A549 (cell line): Measurements from ENCODE around the gene TBX21. TPM values are rescaled to one million over a fixed set of nuclear protein-coding genes. Genes with fewer than 3 reads are reported as not detected.

Experiments used
- ATAC-seq, 2 experiments: fragments of 200-7000 bp in 1 of 2; fragments of >200 bp in 1 of 2; cut with Nextera tagmentation in 1 of 2; cut with Tn5 transposase in 1 of 2; 3 replicates each; pipeline versions ENCODE4 v1.8.0 to v1.9.1; 2018 to 2020; ENCODE audit warnings: mild to moderate bottlenecking in 1 of 2, moderate library complexity in 1 of 2
- CTCF ChIA-PET: fragments of 300-600 bp; sonication (Branson Sonifier 250); formaldehyde crosslinking; extraction: SDS; loops from one replicate; lab custom pipeline; 2021; ENCODE audit warnings: antibody characterized with exemption, inconsistent platforms; lab: Yijun Ruan, JAX
- POLR2A ChIA-PET: fragments of 350-600 bp; formaldehyde crosslinking; extraction: SDS; loops from one replicate; lab custom pipeline; 2021; ENCODE audit warnings: antibody characterized with exemption, inconsistent platforms; lab: Yijun Ruan, JAX
- DNase-seq, 2 experiments: peaks; one replicate each; pipeline versions ENCODE4 v3.0.0 to v3.0.0-alpha.2; 2011 to 2016; ENCODE audit warnings: low read depth in 1 of 2, low spot score in 1 of 2
- FAIRE-seq: peaks from 2 replicates; lab custom pipeline; 2011; peaks lifted over from hg19 to GRCh38; lab: Jason Lieb, UNC
- H3K27ac ChIP-seq, 2 experiments: fragments of >200 bp; sonication (Bioruptor Twin); formaldehyde crosslinking; 3 replicates each; pipeline ENCODE4 v1.5.1; 2016 to 2017
- H3K4me1 ChIP-seq: fragments of >200 bp; sonication (Bioruptor Twin); formaldehyde crosslinking; 3 replicates; pipeline ENCODE4 v1.6.1; 2016
- H3K4me2 ChIP-seq: fragments of >200 bp; sonication (Bioruptor Twin); formaldehyde crosslinking; 3 replicates; pipeline ENCODE4 v1.6.1; 2016
- H3K4me3 ChIP-seq: fragments of >200 bp; sonication (Bioruptor Twin); formaldehyde crosslinking; 3 replicates; pipeline ENCODE4 v1.5.1; 2016
- H3K9me3 ChIP-seq: fragments of >200 bp; sonication (Bioruptor Twin); formaldehyde crosslinking; 3 replicates; pipeline ENCODE4 v1.6.1; 2016
- CBX8 ChIP-seq: fragments of 200-600 bp; sonication (generic); IDR thresholded peaks from 2 replicates; pipeline ENCODE4 v1.6.1; 2016
- CEBPB ChIP-seq, 2 experiments: fragments of >200 bp in 1 of 2; sonication (Bioruptor Twin) in 1 of 2; formaldehyde crosslinking in 1 of 2; IDR thresholded peaks; 2 replicates each; pipeline ENCODE4 v1.6.1; 2012 to 2016
- CHD2 ChIP-seq: fragments of 150-350 bp; IDR thresholded peaks from 2 replicates; pipeline ENCODE4 v1.6.1; 2014; ENCODE audit warnings: low read length; ENCODE audit not compliant: partially characterized antibody
- EP300 ChIP-seq, 2 experiments: fragments of >200 bp; sonication (Bioruptor Twin); formaldehyde crosslinking; IDR thresholded peaks; 2 replicates in 1 of 2; 3 replicates in 1 of 2; pipeline ENCODE4 v1.6.1; 2016 to 2017
- FOSL2 ChIP-seq, 2 experiments: fragments of 450-650 bp in 1 of 2; fragments of >200 bp in 1 of 2; sonication (Bioruptor Twin) in 1 of 2; formaldehyde crosslinking; IDR thresholded peaks; 2 replicates each; pipeline versions ENCODE4 v1.5.0 to v1.6.1; 2016 to 2020; ENCODE audit warnings: mild to moderate bottlenecking in 1 of 2, moderate library complexity in 1 of 2
- FOXS1 ChIP-seq: fragments of 250-450 bp; sonication (Bioruptor Pico); IDR thresholded peaks from 2 replicates; pipeline ENCODE4 v1.5.0; 2020; ENCODE audit warnings: mild to moderate bottlenecking, moderate library complexity
- GATA3 ChIP-seq: IDR thresholded peaks from 2 replicates; pipeline ENCODE4 v1.6.1; 2012; ENCODE audit warnings: borderline replicate concordance
- HEYL ChIP-seq: fragments of 250-450 bp; sonication (Bioruptor Pico); IDR thresholded peaks from 2 replicates; pipeline ENCODE4 v1.8.0; 2021; ENCODE audit warnings: mild to moderate bottlenecking, moderate library complexity
- HOXA7 ChIP-seq: fragments of 250-450 bp; sonication (Bioruptor Pico); IDR thresholded peaks from 2 replicates; pipeline ENCODE4 v1.5.0; 2020; ENCODE audit warnings: mild to moderate bottlenecking, moderate library complexity
- HOXB13 ChIP-seq: fragments of 250-450 bp; sonication (Bioruptor Pico); IDR thresholded peaks from 2 replicates; pipeline ENCODE4 v1.5.0; 2020; ENCODE audit warnings: low read depth, mild to moderate bottlenecking, moderate library complexity
- JUNB ChIP-seq: fragments of >200 bp; sonication (Bioruptor Twin); formaldehyde crosslinking; IDR thresholded peaks from 2 replicates; pipeline ENCODE4 v1.6.1; 2016
- NFE2L2 ChIP-seq: fragments of 150-350 bp; conservative IDR thresholded peaks from 2 replicates; pipeline ENCODE4 v1.6.1; 2014; ENCODE audit warnings: low read length
- PHF8 ChIP-seq: fragments of 200-600 bp; sonication (generic); IDR thresholded peaks from 2 replicates; pipeline ENCODE4 v1.6.1; 2016; ENCODE audit warnings: low read depth, mild to moderate bottlenecking, antibody characterized with exemption, moderate library complexity, borderline replicate concordance
- RARB ChIP-seq: fragments of 250-450 bp; sonication (Bioruptor Pico); IDR thresholded peaks from 2 replicates; pipeline ENCODE4 v1.8.0; 2021; ENCODE audit warnings: mild to moderate bottlenecking, moderate library complexity
- RCOR1 ChIP-seq: fragments of 150-350 bp; IDR thresholded peaks from 2 replicates; pipeline ENCODE4 v1.6.1; 2014; ENCODE audit warnings: antibody characterized with exemption, low read length, low read depth
- RFX5 ChIP-seq: fragments of 450-650 bp; IDR thresholded peaks from 2 replicates; pipeline ENCODE4 v1.7.1; 2014; ENCODE audit warnings: antibody characterized with exemption, mild to moderate bottlenecking, moderate library complexity
- ZFP36 ChIP-seq: fragments of 450-650 bp; IDR thresholded peaks from 2 replicates; pipeline ENCODE4 v1.6.1; 2014; ENCODE audit warnings: borderline replicate concordance; ENCODE audit not compliant: partially characterized antibody
- WGBS: methylation state at CpG from one replicate; pipeline ENCODE4 v1.1.6; 2017; ENCODE audit errors: missing lambda C conversion rate; 5-methylcytosine and 5-hydroxymethylcytosine counted together
- polyA plus RNA-seq, 4 experiments: library from polyadenylated mRNA; depleted of rRNA in 3 of 4; stranded (reverse); fragments of >200 nt; fragmentation: RNase III in 1 of 4; extraction: RNeasy Plus Mini Kit Qiagen cat#74134 plus additional on column Dnase treatment in 1 of 4; gene quantifications; 2 replicates in 3 of 4; 3 replicates in 1 of 4; pipeline ENCODE4 v1.2.3, GENCODE V29; 2011 to 2017
- TF ChIP-seq, protein P1 (sequence below): fragments of 150-350 bp; IDR thresholded peaks from 2 replicates; pipeline ENCODE4 v1.6.1; 2014; ENCODE audit warnings: low read depth, mild to moderate bottlenecking, low read length
- TF ChIP-seq, protein P2 (sequence below): fragments of >200 bp; sonication (Bioruptor Twin); formaldehyde crosslinking; IDR thresholded peaks from 2 replicates; pipeline ENCODE4 v1.6.1; 2016
- TF ChIP-seq, protein P3 (sequence below): IDR thresholded peaks from 2 replicates; pipeline ENCODE4 v1.6.1; 2012; ENCODE audit warnings: low read depth, borderline replicate concordance
- TF ChIP-seq, protein P4 (sequence below): IDR thresholded peaks from 2 replicates; pipeline ENCODE4 v1.6.1; 2012
- TF ChIP-seq, protein P5 (sequence below): fragments of 450-650 bp; IDR thresholded peaks from 2 replicates; pipeline ENCODE4 v1.6.1; 2014; ENCODE audit warnings: antibody characterized with exemption

Gene TBX21
- polyA plus RNA-seq, 2 of the 4 experiments (the other 2 are of a cell fraction): not detected

DNA sequence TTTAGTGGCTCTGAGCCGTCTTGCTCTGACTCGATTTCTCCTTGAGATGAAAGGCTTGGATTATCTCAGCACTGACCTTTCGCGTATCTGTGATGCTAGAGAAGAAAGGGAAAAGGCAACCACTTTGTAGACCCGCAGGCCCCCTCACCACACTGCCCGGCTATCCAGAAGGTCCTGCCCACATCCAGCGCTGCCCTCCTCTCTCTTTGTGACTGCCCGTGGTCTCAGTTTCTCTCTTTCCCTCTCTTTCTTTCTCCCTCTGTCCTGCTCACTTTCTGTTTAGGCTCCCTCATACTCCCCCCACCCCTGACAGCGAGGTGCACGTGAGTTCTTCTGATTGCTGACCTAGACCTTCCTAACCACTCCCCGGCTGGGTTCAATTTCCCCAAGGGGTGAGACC, 12.8 kb upstream of the TBX21 start (continued):
- TF ChIP-seq, protein P1, sequence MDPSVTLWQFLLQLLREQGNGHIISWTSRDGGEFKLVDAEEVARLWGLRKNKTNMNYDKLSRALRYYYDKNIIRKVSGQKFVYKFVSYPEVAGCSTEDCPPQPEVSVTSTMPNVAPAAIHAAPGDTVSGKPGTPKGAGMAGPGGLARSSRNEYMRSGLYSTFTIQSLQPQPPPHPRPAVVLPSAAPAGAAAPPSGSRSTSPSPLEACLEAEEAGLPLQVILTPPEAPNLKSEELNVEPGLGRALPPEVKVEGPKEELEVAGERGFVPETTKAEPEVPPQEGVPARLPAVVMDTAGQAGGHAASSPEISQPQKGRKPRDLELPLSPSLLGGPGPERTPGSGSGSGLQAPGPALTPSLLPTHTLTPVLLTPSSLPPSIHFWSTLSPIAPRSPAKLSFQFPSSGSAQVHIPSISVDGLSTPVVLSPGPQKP: no peak
- no peak for TF ChIP-seq FOXS1 (CRISPR knock-in tag)

DNA sequence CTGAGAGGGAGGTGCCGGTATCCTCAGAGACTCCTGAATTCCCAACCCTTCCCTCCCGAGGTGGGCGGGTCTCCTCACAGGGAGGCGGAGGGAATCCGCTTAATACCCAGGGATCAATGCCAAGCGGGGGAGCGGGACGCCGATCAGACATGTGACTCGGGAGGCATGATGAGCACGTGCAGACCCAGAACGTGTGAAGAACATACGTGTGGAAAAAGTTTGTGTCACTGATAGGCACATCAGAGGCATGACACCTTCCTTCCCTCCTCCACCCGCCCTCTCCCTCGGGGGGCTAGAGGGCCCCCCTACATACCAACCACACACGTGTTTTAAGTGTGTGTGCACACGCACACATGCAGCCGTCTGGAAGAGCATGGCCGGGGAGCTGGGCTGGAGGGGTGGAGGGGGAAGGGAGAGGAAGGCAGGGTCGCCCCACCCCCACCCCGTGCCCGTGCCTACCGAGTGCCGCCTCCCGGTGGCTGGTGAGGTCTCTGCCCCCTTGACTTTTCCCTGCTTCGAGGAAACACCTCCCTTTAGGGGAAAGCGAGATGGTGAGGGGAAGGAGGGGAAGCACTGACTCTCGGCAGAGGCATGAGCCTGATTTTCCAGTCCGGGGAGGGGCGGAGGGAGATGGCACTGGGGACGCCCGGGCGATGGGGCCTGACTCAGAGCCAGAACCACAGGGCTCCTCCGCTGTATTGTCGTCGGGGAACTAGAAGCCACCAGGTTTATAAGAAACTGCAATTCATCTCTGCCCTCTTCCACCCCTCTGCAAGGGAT, 12.1 kb upstream of the TBX21 start:
- Histone ChIP-seq H3K9me3 (no peaks in the 10 kb centered on the region), H3K27ac (peak overlapping the region in 1 of 2 experiments; percentile 29; a peak in 2 of 6 replicates), H3K4me2 (peak overlapping the region; percentile 56), H3K4me1 (peaks cover 13% of the 10 kb centered on the region), H3K4me3 (no peak overlapping the region)
- WGBS: 38% methylated on average over 29 of the region's 36 CpGs
- DNase-seq: no peak
- ChIA-PET POLR2A (interaction anchor here (0.5 kb wide), 1 partner anchor 71 kb away, joined by 4 read pairs; no protein-coding TSS in a partner anchor), CTCF (interaction anchor here (1.0 to 1.6 kb wide), 2 partner anchors 22 to 23 kb away, joined by 4 to 6 read pairs; no protein-coding TSS in a partner anchor)
- peak in 1 of 2 experiments; percentile 8; a peak in 2 of 6 replicates for ATAC-seq
- TF ChIP-seq ZFP36: no peak
- TF ChIP-seq, protein P2, sequence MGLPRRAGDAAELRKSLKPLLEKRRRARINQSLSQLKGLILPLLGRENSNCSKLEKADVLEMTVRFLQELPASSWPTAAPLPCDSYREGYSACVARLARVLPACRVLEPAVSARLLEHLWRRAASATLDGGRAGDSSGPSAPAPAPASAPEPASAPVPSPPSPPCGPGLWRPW: no peak
- TF ChIP-seq, protein P3, sequence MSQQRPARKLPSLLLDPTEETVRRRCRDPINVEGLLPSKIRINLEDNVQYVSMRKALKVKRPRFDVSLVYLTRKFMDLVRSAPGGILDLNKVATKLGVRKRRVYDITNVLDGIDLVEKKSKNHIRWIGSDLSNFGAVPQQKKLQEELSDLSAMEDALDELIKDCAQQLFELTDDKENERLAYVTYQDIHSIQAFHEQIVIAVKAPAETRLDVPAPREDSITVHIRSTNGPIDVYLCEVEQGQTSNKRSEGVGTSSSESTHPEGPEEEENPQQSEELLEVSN: peak; percentile 69; the same call in 1 of the 2 replicates
- no peak for TF ChIP-seq HOXB13 (CRISPR knock-in tag)
- TF ChIP-seq, protein P4, sequence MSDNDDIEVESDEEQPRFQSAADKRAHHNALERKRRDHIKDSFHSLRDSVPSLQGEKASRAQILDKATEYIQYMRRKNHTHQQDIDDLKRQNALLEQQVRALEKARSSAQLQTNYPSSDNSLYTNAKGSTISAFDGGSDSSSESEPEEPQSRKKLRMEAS: peak; percentile 59
- no peak for TF ChIP-seq CEBPB (IDR thresholded peaks at IDR 0.05)
- TF ChIP-seq GATA3: no peak
- FAIRE-seq: no peak

DNA sequence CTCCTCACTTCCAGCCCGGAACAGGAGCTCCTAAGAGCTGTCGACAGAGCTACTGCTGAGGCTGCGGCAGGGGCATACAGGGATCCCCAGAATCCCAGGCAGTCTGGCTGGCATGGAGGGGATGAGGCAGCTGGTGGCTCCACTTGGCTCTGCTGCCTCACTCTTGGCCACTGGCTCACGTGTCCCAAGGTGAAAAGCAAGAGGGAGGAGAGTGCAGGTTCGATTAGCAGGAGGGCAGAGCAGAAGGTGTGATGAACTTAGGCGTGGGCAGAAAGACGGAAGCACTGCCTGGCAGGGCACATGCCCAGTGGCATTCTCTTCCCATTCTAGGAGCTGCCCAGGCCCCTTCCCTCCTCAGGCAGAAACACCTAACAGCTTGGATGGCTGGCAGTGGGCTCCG, 11.3 kb upstream of the TBX21 start:
- H3K4me2 ChIP-seq: no peak overlapping the region
- DNase-seq (no peak), FAIRE-seq (no peak), ATAC-seq (no peak)
- no peak for TF ChIP-seq CBX8
- TF ChIP-seq CHD2: no peak
- TF ChIP-seq HEYL (CRISPR knock-in tag): no peak
- TF ChIP-seq FOXS1 (CRISPR knock-in tag): no peak
- TF ChIP-seq FOSL2 (IDR thresholded peaks at IDR 0.05): no peak
- TF ChIP-seq FOSL2 (CRISPR knock-in tag; IDR thresholded peaks at IDR 0.05): no peak
- TF ChIP-seq, protein P5, sequence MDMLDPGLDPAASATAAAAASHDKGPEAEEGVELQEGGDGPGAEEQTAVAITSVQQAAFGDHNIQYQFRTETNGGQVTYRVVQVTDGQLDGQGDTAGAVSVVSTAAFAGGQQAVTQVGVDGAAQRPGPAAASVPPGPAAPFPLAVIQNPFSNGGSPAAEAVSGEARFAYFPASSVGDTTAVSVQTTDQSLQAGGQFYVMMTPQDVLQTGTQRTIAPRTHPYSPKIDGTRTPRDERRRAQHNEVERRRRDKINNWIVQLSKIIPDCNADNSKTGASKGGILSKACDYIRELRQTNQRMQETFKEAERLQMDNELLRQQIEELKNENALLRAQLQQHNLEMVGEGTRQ: no peak
- no peak for TF ChIP-seq NFE2L2
- no peak for TF ChIP-seq EP300 (IDR thresholded peaks at IDR 0.05)
- TF ChIP-seq RARB: no peak
- no peak for TF ChIP-seq RFX5
- no peak for TF ChIP-seq PHF8
- TF ChIP-seq, protein P1: no peak
- TF ChIP-seq JUNB: no peak
- no peak for TF ChIP-seq HOXA7 (CRISPR knock-in tag)
- no peak for TF ChIP-seq RCOR1
- no peak overlapping the region for H3K27ac ChIP-seq
- 66% methylated on average over 8 of the region's 8 CpGs for WGBS
- ChIA-PET POLR2A (interaction anchor here (0.5 kb wide), 1 partner anchor 72 kb away, joined by 4 read pairs; no protein-coding TSS in a partner anchor), CTCF (interaction anchor here (1.0 to 1.6 kb wide), 3 partner anchors 23 to 48 kb away, joined by 3 to 6 read pairs (median 4); no protein-coding TSS in a partner anchor)
- H3K4me3 ChIP-seq: no peak overlapping the region
- no peaks in the 10 kb centered on the region for H3K9me3 ChIP-seq
- peaks cover 13% of the 10 kb centered on the region for H3K4me1 ChIP-seq
